Skeletal muscle cell (primary cell): ENCODE measurements around the gene ATP5F1E.

ENCODE experiments used
- DNase-seq: peaks from one replicate; pipeline ENCODE4 v3.0.0-alpha.2; 2010; ENCODE audit warnings: low read depth
- H3K4me3 ChIP-seq: 2 replicates; pipeline ENCODE4 v1.5.1; 2011; ENCODE audit warnings: low read depth, mild to moderate bottlenecking, control low read depth, low read length, moderate library complexity

Gene ATP5F1E

GRCh38 chr20:59010321-59010994 is 21.7 kb downstream of the ATP5F1E start:
- H3K4me3 ChIP-seq, result no peak overlapping the region
- no peak for DNase-seq

- DNase-seq, result no peak
- no peak overlapping the region for H3K4me3 ChIP-seq
Observed at GRCh38 chr20:59008715-59009336, 23.3 kb downstream of the ATP5F1E start.

- H3K4me3 ChIP-seq, result peak overlapping the region; percentile 66
- no peak for DNase-seq
Observed at GRCh38 chr20:59007665-59008511, 24.2 kb downstream of the ATP5F1E start.

- no peak for DNase-seq
- peak within 1 kb of the TSS; percentile 66 for H3K4me3 ChIP-seq
Observed at GRCh38 chr20:59006864-59007664, 25.1 kb downstream of the ATP5F1E start, which contains the start of gene CTSZ. TSS of gene CTSZ (minus strand) at chr20:59007254. CDS start at chr20:59007128, 126 bp downstream.

GRCh38 chr20:59006167-59006863 is 25.8 kb downstream of the ATP5F1E start:
- peak overlapping the region; percentile 66 for H3K4me3 ChIP-seq
- no peak for DNase-seq

GRCh38 chr20:59005523-59006166 is 26.5 kb downstream of the ATP5F1E start:
- no peak for DNase-seq
- H3K4me3 ChIP-seq, result peak overlapping the region; percentile 66

GRCh38 chr20:59004763-59005522 is 27.2 kb downstream of the ATP5F1E start:
- H3K4me3 ChIP-seq, result no peak overlapping the region
- no peak for DNase-seq

GRCh38 chr20:59004493-59004762 is 27.7 kb downstream of the ATP5F1E start:
- no peak overlapping the region for H3K4me3 ChIP-seq
- DNase-seq, result no peak

GRCh38 chr20:59003836-59004492 is 28.2 kb downstream of the ATP5F1E start:
- no peak for DNase-seq
- no peak overlapping the region for H3K4me3 ChIP-seq

GRCh38 chr20:59002874-59003399 is 29.2 kb downstream of the ATP5F1E start:
- DNase-seq, result no peak
- H3K4me3 ChIP-seq, result no peak overlapping the region

GRCh38 chr20:59002388-59002787 is 29.7 kb downstream of the ATP5F1E start:
- no peak for DNase-seq

GRCh38 chr20:59001449-59002171 is 30.5 kb downstream of the ATP5F1E start:
- DNase-seq, result no peak
- H3K4me3 ChIP-seq, result no peak overlapping the region

More at GRCh38 chr20:59002388-59002787, 29.7 kb downstream of the ATP5F1E start:
- no peak overlapping the region for H3K4me3 ChIP-seq

- no peak overlapping the region for H3K4me3 ChIP-seq
- DNase-seq, result no peak
Observed at GRCh38 chr20:59001068-59001448, 31.1 kb downstream of the ATP5F1E start.

GRCh38 chr20:59000326-59000725 is 31.8 kb downstream of the ATP5F1E start:
- no peak for DNase-seq
- no peak overlapping the region for H3K4me3 ChIP-seq

- no peak overlapping the region for H3K4me3 ChIP-seq
- no peak for DNase-seq
Observed at GRCh38 chr20:58998656-58999055, 33.5 kb downstream of the ATP5F1E start.

- no peak overlapping the region for H3K4me3 ChIP-seq
- DNase-seq, result no peak
Observed at GRCh38 chr20:58997141-58997770, 34.9 kb downstream of the ATP5F1E start.
